Measurements from ENCODE around the gene ARAP1.

The ARAP1 gene

GRCh38 chr11:72760539-72761405 is 8.6 kb upstream of the ARAP1 start:
- DNase-seq = no peak

GRCh38 chr11:72759468-72759985 is 7.3 kb upstream of the ARAP1 start:
- no peak for DNase-seq

- DNase-seq = no peak
Observed at GRCh38 chr11:72758690-72759389, 6.6 kb upstream of the ARAP1 start.

GRCh38 chr11:72758304-72758689 is 6.1 kb upstream of the ARAP1 start:
- DNase-seq = no peak

GRCh38 chr11:72755713-72756285 is 3.6 kb upstream of the ARAP1 start:
- DNase-seq = no peak

GRCh38 chr11:72754544-72755155 is 2.4 kb upstream of the ARAP1 start:
- DNase-seq = no peak

GRCh38 chr11:72754149-72754543 is 1.9 kb upstream of the ARAP1 start:
- no peak for DNase-seq

GRCh38 chr11:72753341-72754148 is 1.3 kb upstream of the ARAP1 start:
- DNase-seq = no peak

- peak in 1 of 5 experiments; percentile 18 for DNase-seq
Observed at GRCh38 chr11:72751116-72752087, 806 bp downstream of the ARAP1 start.

DNA sequence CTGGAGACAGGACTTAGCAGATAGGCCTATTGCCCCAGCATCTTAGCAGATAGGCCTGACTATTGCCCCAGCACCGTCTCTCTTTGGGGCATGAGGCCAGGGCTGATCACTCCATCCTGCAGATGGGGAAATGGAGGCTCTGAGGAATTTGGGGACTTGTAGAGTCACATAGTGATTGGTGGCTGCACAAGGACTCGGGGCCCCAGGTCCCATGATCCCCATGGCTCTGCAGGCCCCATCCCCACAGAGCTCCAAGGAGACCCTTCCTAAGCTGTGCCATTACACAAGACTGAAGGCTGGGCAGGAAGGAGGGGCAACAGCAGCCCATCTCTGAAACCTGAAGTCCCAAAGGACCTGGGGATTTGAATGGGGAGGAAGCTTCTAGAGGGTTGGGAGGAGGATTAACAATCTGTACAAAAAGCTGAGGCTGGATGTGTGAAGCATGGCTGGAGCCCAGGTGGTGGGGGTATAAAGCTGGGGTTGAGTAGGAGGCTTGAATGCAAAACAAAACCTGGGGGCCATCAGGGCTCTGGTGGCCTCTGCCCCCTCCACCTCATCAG is 1.6 kb downstream of the ARAP1 start:
- no peak for DNase-seq

DNA sequence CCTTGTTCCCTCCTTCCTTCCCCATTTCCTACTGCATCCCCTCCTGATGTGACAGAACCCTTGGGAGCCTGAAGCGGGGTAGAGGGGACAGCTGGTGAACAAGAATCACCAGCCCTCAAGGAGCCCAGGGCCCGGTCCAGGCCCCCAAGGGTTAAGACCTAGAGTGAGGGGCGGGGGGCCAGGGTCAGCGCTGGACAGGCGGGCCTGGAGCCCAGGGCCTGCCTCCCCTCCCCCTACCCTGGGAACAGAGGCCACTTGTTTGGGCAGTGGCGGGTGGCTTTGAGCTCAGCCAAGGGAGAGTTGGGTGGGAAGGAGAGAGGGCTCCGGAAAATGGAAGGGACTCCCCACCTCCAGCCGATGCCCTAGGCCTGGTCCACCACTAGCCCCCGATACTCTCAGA is 2.1 kb downstream of the ARAP1 start:
- DNase-seq = no peak

DNA sequence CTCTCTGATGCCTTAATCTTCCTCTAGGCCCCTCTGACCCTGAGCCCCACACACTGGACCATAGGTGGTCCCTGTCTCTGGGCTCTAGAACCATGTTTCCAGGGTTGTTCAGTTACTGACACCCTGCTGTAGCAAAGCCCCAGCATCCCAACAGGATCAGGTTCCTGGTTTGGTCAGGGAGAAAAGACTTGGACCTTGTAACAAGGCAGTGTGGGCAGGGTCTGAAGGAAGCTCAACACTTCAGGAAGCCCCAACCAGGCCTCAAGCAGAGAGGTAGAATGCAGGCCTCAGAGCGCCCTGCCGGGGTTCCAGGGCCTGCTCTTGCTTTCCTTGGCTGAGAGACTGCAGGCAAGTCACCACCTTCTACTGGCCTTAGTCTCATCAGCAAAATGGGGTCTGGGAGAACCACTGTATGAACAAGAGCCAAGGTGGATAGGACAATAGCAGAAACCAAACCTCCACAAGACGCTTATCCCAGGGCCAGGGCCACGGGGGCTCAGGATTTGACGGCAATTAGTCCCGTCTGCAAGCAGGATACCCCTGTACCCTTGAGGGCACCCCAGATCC is 4.8 kb downstream of the ARAP1 start:
- no peak for DNase-seq

- no peak for DNase-seq
Observed at GRCh38 chr11:72746821-72747220, 5.4 kb downstream of the ARAP1 start.

DNA sequence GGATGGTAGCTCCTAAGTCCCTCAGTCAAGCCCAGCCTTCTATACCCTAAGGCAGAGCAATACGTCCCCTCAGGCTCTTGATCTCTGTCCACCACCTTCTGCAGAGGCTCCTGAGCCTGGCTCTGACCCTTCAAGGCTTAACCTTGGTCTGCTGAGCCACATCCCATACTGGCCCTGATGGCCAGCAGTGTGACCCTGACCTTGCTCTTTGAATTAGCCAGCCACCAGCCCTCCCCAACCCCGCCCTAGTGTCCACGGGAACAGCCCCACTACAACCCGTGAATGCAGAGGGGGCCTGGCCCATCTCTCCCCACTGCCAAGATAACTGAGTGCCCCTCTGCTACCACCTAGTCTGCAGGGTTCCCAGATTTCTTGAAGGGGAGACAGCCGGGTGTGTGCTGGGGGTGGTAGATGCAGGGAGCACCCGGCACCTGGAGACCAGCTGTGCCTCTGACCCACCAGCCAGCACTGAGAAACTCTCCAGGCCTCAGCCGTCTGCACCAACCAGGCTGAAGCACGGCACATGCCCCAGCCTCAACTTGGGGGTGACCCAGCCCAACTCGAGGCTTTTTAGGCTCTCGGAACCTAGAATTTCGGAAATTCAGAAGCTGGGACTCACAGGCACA is 6.2 kb downstream of the ARAP1 start:
- DNase-seq = no peak

- no peak for DNase-seq
Observed at GRCh38 chr11:72745511-72745910, 6.7 kb downstream of the ARAP1 start.

DNA sequence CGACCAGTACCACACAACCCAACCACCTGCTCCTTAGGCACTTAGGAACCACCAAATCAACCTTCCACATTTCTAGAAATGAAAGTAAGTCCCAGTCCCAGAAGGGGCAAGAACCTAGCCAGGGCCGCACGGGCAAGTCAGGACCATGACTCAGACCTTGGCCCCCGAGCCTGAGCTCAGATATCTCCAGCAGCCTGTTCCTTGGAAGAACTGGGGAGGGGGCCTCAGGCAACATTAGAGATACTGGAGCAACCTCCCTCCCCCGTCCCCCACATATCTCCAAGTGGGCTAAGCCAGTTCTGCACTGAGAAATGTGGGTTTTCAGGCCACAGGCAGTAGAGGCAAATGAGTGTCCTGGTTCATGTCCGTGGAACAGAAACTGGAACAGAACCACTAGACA is 7.7 kb downstream of the ARAP1 start:
- no peak for DNase-seq

GRCh38 chr11:72743321-72744221 is 8.6 kb downstream of the ARAP1 start:
- DNase-seq = peak in 1 of 5 experiments; percentile 57

- DNase-seq = no peak
Observed at GRCh38 chr11:72742513-72743320, 9.5 kb downstream of the ARAP1 start.
